Hematopoietic multipotent progenitor cell treated with erythropoietin and hydrocortisone succinate and interleukin-3 and kit ligand, for 4 days (in vitro differentiated cells): ENCODE results near the gene RBM4.
A peak's percentile ranks its signal among the peaks of the same experiment; 100 is the strongest.
"Not testable (repeated sequence)": the region's sequence is repeated elsewhere in the genome, so short reads cannot be mapped to it uniquely, and the experiment has no call there.

Source experiments
- DNase-seq: peaks from one replicate; pipeline ENCODE4 v3.0.0-alpha.2; 2015

Gene RBM4, protein sequence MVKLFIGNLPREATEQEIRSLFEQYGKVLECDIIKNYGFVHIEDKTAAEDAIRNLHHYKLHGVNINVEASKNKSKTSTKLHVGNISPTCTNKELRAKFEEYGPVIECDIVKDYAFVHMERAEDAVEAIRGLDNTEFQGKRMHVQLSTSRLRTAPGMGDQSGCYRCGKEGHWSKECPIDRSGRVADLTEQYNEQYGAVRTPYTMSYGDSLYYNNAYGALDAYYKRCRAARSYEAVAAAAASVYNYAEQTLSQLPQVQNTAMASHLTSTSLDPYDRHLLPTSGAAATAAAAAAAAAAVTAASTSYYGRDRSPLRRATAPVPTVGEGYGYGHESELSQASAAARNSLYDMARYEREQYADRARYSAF

DNA sequence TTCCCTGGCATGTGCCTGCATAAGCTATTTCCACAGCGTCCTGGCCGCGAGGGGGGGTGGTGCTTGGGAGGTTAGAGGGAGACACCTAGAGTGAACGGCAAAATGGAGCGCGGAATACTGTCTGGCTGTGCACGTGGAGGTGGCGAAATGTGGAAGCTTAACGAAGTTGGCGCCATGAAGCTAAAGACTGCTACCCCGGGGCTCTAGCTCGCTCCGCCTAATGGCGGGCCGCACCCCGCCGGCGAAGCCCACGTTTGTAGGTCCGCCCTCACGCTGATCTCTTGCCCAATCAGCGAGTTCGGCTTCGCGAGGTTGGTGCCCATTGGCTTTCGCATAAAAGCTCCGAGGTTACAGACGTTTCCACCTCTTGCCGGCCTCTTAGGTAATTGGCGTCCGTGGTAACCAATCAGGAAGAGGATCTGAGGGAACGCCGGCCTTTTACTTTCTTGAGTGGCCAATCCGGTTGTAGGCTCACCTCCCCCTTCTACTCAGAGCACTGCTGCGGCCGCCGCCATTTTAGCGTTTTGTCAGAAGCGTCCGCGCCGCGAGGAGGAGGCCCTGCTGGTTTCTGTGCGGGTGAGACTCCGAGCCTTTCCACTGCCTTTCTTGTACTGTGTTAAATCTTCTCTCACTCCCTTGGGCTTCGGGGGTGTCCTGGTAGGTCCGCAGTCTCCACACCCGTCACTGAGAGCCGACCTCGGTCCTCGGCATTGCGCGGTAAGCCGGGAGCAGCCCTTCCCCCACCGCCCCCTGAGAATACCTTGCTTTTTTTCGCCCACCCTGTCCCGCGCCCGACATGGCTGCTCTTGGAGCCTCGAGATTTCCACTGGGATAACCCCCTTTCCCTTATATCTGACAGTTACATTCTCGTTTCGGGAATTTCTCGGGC, at the start of gene RBM4:
Gene RBM4 (plus strand): TSS at position 527 of the 889 bp plus-strand sequence. CDS start 1,009 bp downstream, outside the sequence.
- peak; percentile 100 for DNase-seq

- not testable (repeated sequence) for DNase-seq
Measured at GRCh38 chr11:66589315-66589714, 49.2 kb upstream of the RBM4 start.

- no peak for DNase-seq
Measured at GRCh38 chr11:66589996-66590675, 48.4 kb upstream of the RBM4 start.

- DNase-seq = no peak
Measured at GRCh38 chr11:66591175-66591574, 47.3 kb upstream of the RBM4 start.

GRCh38 chr11:66592457-66593302, 45.8 kb upstream of the RBM4 start, which contains the start of the genes CCDC87 and CCS:
TSS of gene CCDC87 (minus strand) at chr11:66593063. CDS start at chr11:66593015, 48 bp downstream.
TSS of gene CCS (plus strand) at chr11:66593185. CDS start at chr11:66593262, 77 bp downstream.
- peak; percentile 98 for DNase-seq

GRCh38 chr11:66593303-66593635, 45.2 kb upstream of the RBM4 start:
- peak; percentile 22 for DNase-seq

DNA sequence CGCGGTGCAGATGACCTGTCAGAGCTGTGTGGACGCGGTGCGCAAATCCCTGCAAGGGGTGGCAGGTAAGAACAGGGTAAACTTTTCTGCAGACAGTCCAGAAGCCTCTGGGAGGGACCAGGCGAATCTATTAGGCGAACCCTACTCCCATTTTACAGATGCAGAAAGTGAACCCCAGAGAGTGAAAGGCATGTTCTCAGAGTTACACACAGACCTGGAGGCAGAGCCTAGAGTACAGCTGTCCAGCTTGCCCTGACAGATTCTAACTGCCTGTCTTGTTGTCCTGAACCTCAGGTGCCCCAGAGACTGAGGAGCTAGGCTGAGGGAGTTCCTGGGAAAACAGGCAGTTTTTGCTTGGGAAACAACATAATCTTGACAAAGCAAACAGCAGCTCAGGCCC, 44.9 kb upstream of the RBM4 start:
- no peak for DNase-seq

- peak; percentile 71 for DNase-seq
Measured at GRCh38 chr11:66595245-66595904, 43.1 kb upstream of the RBM4 start.

DNA sequence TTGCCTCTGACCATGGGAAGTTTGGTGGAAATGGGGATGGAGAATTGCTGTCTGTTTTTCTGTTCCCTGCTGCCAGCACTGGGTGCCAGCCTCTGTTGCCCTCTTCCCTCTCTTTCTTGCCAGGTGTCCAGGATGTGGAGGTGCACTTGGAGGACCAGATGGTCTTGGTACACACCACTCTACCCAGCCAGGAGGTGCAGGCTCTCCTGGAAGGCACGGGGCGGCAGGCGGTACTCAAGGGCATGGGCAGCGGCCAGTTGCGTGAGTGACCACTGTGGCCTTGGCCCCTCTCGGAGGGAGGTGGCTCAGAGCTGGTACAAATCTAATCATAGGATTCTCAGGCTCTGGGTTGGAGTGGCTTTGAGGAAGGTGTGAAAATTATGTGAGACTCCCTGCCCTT, 39.5 kb upstream of the RBM4 start:
- DNase-seq = no peak

- DNase-seq = no peak
Measured at GRCh38 chr11:66600219-66600618, 38.3 kb upstream of the RBM4 start.

DNA sequence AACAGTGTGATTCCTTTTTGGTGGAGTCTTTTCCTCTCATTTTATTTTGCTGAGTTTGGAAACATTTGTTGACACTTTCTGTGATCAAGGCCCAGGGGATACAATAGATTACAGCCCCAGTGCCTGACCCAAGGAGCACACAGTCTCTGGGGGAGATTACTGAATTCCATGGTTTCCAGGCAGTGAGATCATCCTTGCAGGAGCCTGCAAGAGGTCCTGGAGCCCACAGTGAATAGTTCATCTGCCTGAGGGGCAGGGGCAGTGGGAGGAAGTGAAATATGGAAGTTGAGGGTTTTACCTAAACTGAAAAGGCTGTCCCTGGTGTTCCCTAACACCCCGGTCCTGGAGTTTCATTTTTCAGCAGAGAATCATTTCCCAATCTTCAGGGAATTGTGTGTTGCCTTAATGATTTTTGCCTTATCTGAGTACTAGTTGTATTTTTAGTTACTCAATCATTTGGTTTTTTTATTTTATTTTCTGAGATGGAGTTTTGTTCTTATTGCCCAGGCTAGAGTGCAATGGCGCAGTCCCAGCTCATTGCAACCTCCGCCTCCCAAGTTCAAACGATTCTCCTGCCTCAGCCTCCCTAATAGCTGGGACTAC, 37.8 kb upstream of the RBM4 start:
- no peak for DNase-seq

GRCh38 chr11:66603072-66603471, 35.4 kb upstream of the RBM4 start:
- no peak for DNase-seq

DNA sequence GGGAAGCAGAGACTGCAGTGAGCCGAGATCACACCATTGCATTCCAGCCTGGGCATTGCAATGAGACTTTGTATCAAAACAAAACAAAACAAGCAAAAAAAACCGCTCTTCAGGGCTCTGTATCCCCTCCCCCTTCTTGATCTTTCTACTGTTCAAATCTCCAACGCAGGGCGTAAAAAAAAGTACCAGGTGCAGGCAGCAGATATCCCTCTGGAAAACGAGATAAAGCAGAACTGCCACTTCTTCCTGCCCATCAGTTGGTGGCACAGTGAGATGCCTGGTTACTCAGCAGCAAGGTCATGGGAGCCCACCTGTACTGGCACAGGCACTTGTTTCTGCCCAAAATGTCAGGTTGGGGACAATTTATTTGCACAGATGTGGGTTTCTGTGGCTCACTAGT, 34.3 kb upstream of the RBM4 start:
- DNase-seq = peak; percentile 84

DNA sequence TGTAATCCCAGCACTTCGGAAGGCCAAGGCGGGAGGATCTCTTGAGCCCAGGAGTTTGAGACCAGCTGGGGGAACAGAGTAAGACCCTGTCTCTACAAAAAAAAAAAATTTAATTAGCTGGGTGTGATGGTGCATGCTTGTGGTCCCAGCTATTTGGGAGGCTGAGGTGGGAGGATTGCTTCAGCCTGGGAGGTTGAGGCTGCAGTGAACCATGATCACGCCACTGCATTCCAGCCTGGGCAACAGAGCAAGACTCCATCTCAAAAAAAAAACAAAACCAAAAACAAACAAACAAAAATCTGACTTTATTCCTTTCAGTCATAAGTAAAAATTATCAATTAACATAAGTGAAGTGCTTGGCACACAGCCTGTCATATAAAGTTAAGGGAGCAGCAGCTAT, 31.9 kb upstream of the RBM4 start:
- not testable (repeated sequence) for DNase-seq

GRCh38 chr11:66607126-66607834, 31.2 kb upstream of the RBM4 start:
- DNase-seq = no peak

DNA sequence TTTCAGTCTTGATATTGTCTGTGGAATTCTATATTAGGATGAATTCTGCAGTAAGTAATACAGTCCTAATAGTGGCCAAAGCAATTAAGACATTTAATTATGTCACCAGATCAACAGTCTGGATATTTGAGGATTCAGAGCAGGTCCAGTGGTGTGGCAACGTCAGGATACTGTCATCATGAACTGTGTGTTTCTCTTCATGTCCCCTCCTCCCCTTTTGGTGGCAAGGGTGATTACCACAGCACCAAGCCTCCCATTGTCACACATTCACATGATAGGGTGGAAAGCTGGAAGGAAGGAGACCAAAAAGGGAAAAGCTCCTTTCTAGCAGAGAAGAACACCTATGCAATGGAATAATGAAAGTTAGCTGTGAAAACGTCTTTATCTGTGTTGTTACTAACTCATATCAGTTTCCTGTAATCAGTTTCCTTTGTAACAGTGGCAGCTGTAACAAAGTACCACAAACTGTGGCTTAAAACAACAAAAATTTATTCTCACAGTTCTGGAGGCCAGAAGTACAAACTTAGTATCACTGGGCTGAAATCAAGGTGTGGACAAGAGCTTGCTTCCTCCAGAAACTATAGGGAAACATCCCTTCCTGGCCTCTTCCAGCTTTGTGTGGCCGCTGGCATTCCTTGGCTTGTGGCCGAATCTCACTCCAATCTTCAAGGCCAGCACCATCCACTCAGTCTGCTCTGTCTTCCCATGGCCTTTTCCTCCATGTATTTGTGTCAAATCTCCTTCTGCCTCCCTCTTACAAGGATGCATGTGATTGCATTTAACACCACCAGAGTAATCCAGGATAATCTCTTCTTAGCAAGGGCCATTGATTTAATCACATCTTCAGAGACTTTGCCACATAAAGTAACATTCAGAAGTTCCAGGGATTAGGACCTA, 28.5 kb upstream of the RBM4 start:
- DNase-seq = peak; percentile 43

DNA sequence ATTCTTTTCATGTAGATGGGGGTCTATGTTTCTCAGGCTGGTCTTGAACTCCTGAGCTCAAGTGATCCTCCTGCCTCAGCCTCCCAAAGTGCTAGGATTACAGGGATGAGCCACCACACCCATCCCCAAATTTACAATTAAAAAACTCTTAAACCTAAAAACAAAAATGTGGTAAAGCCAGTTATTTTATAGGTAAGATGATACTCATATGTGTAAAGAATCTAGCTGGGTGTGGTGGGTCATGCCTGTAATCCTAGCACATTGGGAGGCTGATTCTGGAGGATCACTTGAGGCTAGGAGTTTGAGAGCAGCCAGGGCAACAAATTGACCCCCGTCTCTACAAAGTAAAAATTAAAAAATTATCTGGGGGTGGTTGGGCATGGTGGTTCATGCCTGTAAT, 26.0 kb upstream of the RBM4 start:
- DNase-seq = no peak

DNA sequence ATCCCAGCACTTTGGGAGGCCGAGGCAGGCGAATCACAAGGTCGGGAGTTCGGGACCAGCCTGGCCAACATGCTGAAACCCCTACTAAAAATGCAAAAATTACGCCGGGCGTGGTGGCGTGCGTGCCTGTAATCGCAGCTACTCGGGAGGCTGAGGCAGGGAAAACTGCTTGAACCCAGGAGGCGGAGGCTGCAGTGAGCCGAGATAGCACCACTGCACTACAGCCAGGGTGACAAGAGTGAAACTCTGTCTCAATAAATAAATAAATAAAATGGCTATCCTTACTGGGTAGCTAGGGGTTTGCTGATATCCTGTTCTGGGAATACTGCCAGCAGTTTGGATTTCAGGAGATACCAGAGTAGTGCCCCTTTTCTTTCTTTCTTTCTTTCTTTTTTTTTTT, 24.4 kb upstream of the RBM4 start:
- no peak for DNase-seq

DNA sequence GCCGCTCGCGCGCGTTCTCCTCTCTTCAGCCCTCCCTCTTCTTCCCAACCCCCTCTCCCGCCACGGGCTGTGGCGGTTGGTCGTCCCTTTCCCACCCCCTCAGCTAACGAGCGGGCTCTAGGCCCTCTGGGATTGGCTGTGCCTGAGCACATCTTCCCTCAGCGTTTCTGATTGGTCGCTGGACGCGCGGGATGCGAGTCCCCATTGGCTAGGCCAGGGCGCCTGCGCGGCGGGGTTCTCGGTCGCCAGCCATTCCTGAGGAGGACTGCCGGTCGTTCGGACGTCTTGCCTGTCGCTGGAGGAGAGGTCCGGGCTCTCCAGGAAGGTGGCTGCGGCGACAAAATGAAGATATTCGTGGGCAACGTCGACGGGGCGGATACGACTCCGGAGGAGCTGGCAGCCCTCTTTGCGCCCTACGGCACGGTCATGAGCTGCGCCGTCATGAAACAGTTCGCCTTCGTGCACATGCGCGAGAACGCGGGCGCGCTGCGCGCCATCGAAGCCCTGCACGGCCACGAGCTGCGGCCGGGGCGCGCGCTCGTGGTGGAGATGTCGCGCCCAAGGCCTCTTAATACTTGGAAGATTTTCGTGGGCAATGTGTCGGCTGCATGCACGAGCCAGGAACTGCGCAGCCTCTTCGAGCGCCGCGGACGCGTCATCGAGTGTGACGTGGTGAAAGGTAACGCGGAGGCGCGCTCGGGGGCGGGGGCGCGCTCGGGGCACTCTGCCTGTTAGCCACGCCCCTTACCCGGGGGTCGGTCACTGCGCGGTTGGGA, 21.9 kb upstream of the RBM4 start, which contains the start of gene RBM14:
Gene RBM14 (plus strand): TSS at position 252 of the 776 bp plus-strand sequence. CDS start 91 bp downstream, at position 343.
- peak; percentile 100 for DNase-seq
